NCI-H2171 (cell line): ENCODE results near the gene NCKAP5.

ENCODE experiments used
- DNase-seq: peaks from one replicate; lab custom pipeline; 2025; lab: John Stamatoyannopoulos, UW

The NCKAP5 gene

GRCh38 chr2:132991471-132992045 is 576.7 kb downstream of the NCKAP5 start:
- DNase-seq, result no peak

- no peak for DNase-seq
Observed at GRCh38 chr2:132984731-132985130, 583.5 kb downstream of the NCKAP5 start.

GRCh38 chr2:132980304-132980703 is 588.0 kb downstream of the NCKAP5 start:
- no peak for DNase-seq

- DNase-seq, result no peak
Observed at GRCh38 chr2:132979339-132980093, 588.7 kb downstream of the NCKAP5 start.

GRCh38 chr2:132978840-132979239 is 589.4 kb downstream of the NCKAP5 start:
- no peak for DNase-seq

- DNase-seq, result no peak
Observed at GRCh38 chr2:132977812-132978529, 590.3 kb downstream of the NCKAP5 start.

GRCh38 chr2:132975193-132976105 is 592.8 kb downstream of the NCKAP5 start:
- DNase-seq, result no peak

GRCh38 chr2:132974467-132975095 is 593.7 kb downstream of the NCKAP5 start:
- no peak for DNase-seq

- no peak for DNase-seq
Observed at GRCh38 chr2:132971310-132972061, 596.8 kb downstream of the NCKAP5 start.

- DNase-seq, result no peak
Observed at GRCh38 chr2:132969371-132969985, 598.8 kb downstream of the NCKAP5 start.

GRCh38 chr2:132965460-132965859 is 602.8 kb downstream of the NCKAP5 start:
- no peak for DNase-seq

GRCh38 chr2:132963161-132963560 is 605.1 kb downstream of the NCKAP5 start:
- DNase-seq, result no peak

GRCh38 chr2:132958887-132959286 is 609.4 kb downstream of the NCKAP5 start:
- DNase-seq, result no peak

GRCh38 chr2:132955871-132956615 is 612.2 kb downstream of the NCKAP5 start:
- DNase-seq, result no peak

- DNase-seq, result no peak
Observed at GRCh38 chr2:132953771-132954170, 614.5 kb downstream of the NCKAP5 start.

GRCh38 chr2:132951008-132951714 is 617.1 kb downstream of the NCKAP5 start:
- no peak for DNase-seq

GRCh38 chr2:132949108-132949507 is 619.2 kb downstream of the NCKAP5 start:
- DNase-seq, result no peak

GRCh38 chr2:132948211-132948610 is 620.1 kb downstream of the NCKAP5 start:
- no peak for DNase-seq

- no peak for DNase-seq
Observed at GRCh38 chr2:132943829-132944228, 624.4 kb downstream of the NCKAP5 start.
